Osteocyte (in vitro differentiated cells): ENCODE results near the gene GARNL3. TPM values are rescaled to one million over a fixed set of nuclear protein-coding genes. Genes with fewer than 3 reads are reported as not detected.

Experiments
- DNase-seq: peaks from one replicate; pipeline ENCODE4 v3.0.0; 2021; ENCODE audit warnings: mixed read lengths; ENCODE audit not compliant: unreplicated experiment; ENCODE audit errors: extremely low spot score
- H3K27ac Mint-ChIP-seq: one replicate; pipeline ENCODE4 v1.8.0; 2021; ENCODE audit warnings: mild to moderate bottlenecking, mixed read lengths; ENCODE audit not compliant: unreplicated experiment
- H3K27me3 Mint-ChIP-seq: one replicate; pipeline ENCODE4 v1.8.0; 2021; ENCODE audit warnings: mixed read lengths; ENCODE audit not compliant: unreplicated experiment
- H3K36me3 Mint-ChIP-seq: one replicate; pipeline ENCODE4 v1.8.0; 2021; ENCODE audit warnings: mixed read lengths; ENCODE audit not compliant: unreplicated experiment
- H3K4me1 Mint-ChIP-seq: one replicate; pipeline ENCODE4 v1.8.0; 2021; ENCODE audit warnings: mixed read lengths; ENCODE audit not compliant: unreplicated experiment
- H3K4me3 Mint-ChIP-seq: one replicate; pipeline ENCODE4 v1.8.0; 2021; ENCODE audit warnings: mild to moderate bottlenecking, moderate library complexity, mixed read lengths; ENCODE audit not compliant: unreplicated experiment
- H3K9me3 Mint-ChIP-seq: one replicate; pipeline ENCODE4 v1.8.0; 2021; ENCODE audit warnings: mixed read lengths; ENCODE audit not compliant: unreplicated experiment
- total RNA-seq: library from RNA; stranded (reverse); gene quantifications from 2 replicates; pipeline ENCODE4 v1.2.1, GENCODE V29; 2021
- TF ChIP-seq, protein P1 (sequence below): fragments of 200-600 bp; sonication (generic); IDR thresholded peaks from 2 replicates; pipeline ENCODE4 v1.5.0; 2021; ENCODE audit warnings: antibody characterized with exemption, mild to moderate bottlenecking, moderate library complexity

Gene GARNL3
- total RNA-seq, 1 donor from 2014 or later, result 6.0 TPM

DNA sequence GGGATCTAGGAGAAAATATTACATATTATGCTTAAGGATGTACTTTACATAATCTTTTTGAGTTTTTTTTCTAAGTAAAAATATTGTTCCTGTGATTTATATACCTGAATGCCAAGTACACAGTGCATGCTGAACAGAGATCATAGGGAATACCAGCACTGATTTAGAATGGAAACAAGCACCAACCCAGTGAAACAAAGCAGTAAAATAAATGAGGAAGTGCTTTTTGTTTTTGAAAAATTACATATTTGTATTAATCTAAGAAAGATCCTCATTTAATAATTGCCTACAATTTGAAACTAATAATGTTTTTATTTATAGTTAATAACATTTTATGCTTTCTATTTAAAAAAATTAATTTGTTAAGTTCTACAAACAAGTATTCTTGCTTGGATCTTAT, 18.0 kb downstream of the GARNL3 start:
- DNase-seq, result no peak
- no peaks in the 10 kb centered on the region for H3K9me3 Mint-ChIP-seq
- peaks cover 9% of the 10 kb centered on the region for H3K4me1 Mint-ChIP-seq
- H3K4me3 Mint-ChIP-seq, result no peak overlapping the region
- no peak overlapping the region for H3K27ac Mint-ChIP-seq
- H3K27me3 Mint-ChIP-seq, result no peaks in the 10 kb centered on the region
- TF ChIP-seq, protein P1, sequence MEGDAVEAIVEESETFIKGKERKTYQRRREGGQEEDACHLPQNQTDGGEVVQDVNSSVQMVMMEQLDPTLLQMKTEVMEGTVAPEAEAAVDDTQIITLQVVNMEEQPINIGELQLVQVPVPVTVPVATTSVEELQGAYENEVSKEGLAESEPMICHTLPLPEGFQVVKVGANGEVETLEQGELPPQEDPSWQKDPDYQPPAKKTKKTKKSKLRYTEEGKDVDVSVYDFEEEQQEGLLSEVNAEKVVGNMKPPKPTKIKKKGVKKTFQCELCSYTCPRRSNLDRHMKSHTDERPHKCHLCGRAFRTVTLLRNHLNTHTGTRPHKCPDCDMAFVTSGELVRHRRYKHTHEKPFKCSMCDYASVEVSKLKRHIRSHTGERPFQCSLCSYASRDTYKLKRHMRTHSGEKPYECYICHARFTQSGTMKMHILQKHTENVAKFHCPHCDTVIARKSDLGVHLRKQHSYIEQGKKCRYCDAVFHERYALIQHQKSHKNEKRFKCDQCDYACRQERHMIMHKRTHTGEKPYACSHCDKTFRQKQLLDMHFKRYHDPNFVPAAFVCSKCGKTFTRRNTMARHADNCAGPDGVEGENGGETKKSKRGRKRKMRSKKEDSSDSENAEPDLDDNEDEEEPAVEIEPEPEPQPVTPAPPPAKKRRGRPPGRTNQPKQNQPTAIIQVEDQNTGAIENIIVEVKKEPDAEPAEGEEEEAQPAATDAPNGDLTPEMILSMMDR, result no peak
- no peaks in the 10 kb centered on the region for H3K36me3 Mint-ChIP-seq

DNA sequence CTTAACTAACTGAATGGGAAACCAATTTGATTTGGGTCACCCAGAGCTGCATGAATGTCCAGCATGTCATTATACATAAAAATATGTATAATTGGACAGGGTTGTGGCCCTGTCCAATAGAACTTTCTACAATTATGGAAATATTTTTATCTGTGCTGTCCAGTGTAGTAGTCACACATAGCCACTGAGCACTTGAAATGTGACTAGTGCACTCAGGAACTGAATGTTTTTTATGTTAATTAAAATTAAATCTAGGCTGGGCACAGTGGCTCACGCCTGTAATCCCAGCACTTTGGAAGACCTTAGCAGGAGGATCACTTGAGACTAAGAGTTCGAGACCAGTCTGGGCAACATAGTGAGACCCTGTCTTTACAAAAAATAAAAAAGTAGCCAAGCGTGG, 18.6 kb downstream of the GARNL3 start:
- H3K27ac Mint-ChIP-seq, result no peak overlapping the region
- no peak for DNase-seq
- no peaks in the 10 kb centered on the region for H3K36me3 Mint-ChIP-seq
- peaks cover 9% of the 10 kb centered on the region for H3K4me1 Mint-ChIP-seq
- TF ChIP-seq, protein P1, result no peak
- H3K4me3 Mint-ChIP-seq, result no peak overlapping the region
- no peaks in the 10 kb centered on the region for H3K27me3 Mint-ChIP-seq
- no peaks in the 10 kb centered on the region for H3K9me3 Mint-ChIP-seq

DNA sequence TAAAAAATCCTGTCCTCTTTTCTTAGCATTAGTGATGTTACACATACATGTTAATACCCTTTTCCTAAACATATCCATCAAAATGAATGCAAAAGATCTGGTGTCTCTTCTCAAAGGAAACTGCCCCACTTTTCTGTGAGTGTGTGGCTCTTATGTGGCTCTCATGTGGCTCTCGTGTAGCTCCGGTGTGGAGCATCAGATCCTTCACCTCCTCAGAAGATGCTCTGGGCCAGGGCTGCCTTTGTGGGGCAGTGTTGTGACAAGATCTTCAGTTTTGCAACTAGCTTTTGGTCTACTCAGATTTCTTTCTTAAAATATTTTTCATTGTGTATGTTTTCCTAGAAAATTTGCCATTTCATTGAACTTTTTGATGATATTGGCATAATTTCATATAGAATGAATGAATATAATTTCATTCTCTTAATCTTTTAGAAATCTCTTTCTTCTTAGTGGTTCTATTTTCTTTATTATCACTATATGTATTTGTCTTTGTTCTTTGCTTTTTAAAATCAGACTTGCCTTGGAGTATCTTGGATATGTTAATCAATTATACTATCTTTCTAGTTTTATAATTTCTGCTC, 19.4 kb downstream of the GARNL3 start:
- H3K4me1 Mint-ChIP-seq, result peaks cover 9% of the 10 kb centered on the region
- no peak overlapping the region for H3K4me3 Mint-ChIP-seq
- DNase-seq, result no peak
- H3K36me3 Mint-ChIP-seq, result no peaks in the 10 kb centered on the region
- TF ChIP-seq, protein P1, result peak; percentile 67
- H3K27ac Mint-ChIP-seq, result no peak overlapping the region
- H3K9me3 Mint-ChIP-seq, result no peaks in the 10 kb centered on the region
- H3K27me3 Mint-ChIP-seq, result no peaks in the 10 kb centered on the region

DNA sequence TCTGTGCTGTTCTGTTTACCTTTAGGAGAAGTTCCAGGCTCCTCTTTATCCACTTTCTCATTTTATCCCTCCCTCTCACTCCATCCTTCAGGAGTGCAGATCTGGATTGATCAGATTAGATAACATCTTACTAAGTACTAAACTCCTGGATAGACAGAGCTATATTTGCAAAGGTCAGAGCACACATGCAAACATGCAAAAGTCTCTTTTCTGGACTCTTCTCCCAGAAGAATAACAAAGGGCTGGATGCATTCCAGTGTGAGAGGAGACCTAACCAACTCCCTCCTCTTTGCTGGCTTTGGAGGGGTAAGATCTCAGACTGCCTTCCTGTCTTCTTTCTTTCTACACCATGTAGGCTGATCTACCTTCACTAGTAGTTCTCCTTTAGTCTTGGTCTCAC, 21.4 kb downstream of the GARNL3 start:
- no peaks in the 10 kb centered on the region for H3K36me3 Mint-ChIP-seq
- DNase-seq, result no peak
- H3K9me3 Mint-ChIP-seq, result no peaks in the 10 kb centered on the region
- H3K4me3 Mint-ChIP-seq, result no peak overlapping the region
- peaks cover 9% of the 10 kb centered on the region for H3K4me1 Mint-ChIP-seq
- H3K27me3 Mint-ChIP-seq, result no peaks in the 10 kb centered on the region
- TF ChIP-seq, protein P1, result no peak
- peak overlapping the region; percentile 11 for H3K27ac Mint-ChIP-seq

DNA sequence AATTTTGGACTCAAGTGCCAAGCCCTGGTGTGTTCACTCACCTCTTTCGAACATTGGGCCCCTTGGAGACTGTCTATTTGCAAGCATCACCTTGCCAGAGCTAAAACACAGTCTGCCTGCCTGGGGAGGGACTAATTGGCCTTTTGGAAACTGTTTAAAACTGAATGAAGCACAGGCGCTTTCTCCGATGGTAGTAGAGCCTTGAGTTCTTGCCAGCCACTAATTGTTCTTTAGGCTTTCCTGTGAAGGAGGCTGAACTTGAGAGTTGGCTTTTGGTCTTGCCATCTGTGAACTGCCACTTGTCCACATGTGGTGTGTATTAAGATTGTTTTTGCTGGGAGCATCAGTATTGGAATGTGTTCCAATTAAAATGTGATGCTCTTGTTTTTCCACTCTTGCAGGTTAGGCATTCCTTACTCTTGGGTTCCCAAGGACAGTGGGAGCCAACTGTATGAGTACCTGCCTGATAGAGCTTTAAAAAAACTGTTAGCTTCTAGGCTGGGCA, 26.0 kb downstream of the GARNL3 start:
- no peak overlapping the region for H3K4me3 Mint-ChIP-seq
- H3K27me3 Mint-ChIP-seq, result no peaks in the 10 kb centered on the region
- H3K9me3 Mint-ChIP-seq, result no peaks in the 10 kb centered on the region
- no peak overlapping the region for H3K27ac Mint-ChIP-seq
- peaks cover 9% of the 10 kb centered on the region for H3K4me1 Mint-ChIP-seq
- DNase-seq, result no peak
- H3K36me3 Mint-ChIP-seq, result no peaks in the 10 kb centered on the region
- TF ChIP-seq, protein P1, result no peak
